MM.1S (cell line): ENCODE results near the gene TMEFF2.

Experiments used
- DNase-seq: peaks from one replicate; pipeline ENCODE4 v3.0.0-alpha.2; 2015
- H2AFZ ChIP-seq: fragments of 300-600 bp; sonication (generic); 2 replicates; pipeline ENCODE4 v1.6.0; 2016; ENCODE audit warnings: antibody characterized with exemption, low read length
- H3F3A ChIP-seq: fragments of 300-600 bp; sonication (generic); 2 replicates; pipeline ENCODE4 v1.6.1; 2016; ENCODE audit warnings: mild to moderate bottlenecking, antibody characterized with exemption, low read length, moderate library complexity, mixed read lengths; ENCODE audit not compliant: insufficient read depth
- H3K27ac ChIP-seq: fragments of 300-600 bp; sonication (generic); 2 replicates; pipeline ENCODE4 v1.5.1; 2016; ENCODE audit warnings: mild to moderate bottlenecking, low read length
- H3K27me3 ChIP-seq: fragments of 300-600 bp; sonication (generic); replicated peaks from 2 replicates; pipeline ENCODE4 v1.6.0; 2016; ENCODE audit warnings: low read length; ENCODE audit not compliant: insufficient read depth
- H3K36me3 ChIP-seq: fragments of 300-600 bp; sonication (generic); replicated peaks from 2 replicates; pipeline ENCODE4 v1.6.1; 2016; ENCODE audit warnings: mild to moderate bottlenecking, low read length, mixed read lengths; ENCODE audit not compliant: insufficient read depth
- H3K4me1 ChIP-seq: fragments of 300-600 bp; sonication (generic); 2 replicates; pipeline ENCODE4 v1.6.1; 2016; ENCODE audit warnings: low read length, mixed read lengths
- H3K4me2 ChIP-seq: fragments of 300-600 bp; sonication (generic); 2 replicates; pipeline ENCODE4 v1.6.0; 2016; ENCODE audit warnings: low read depth, low read length
- H3K4me3 ChIP-seq: fragments of 300-600 bp; sonication (generic); 2 replicates; pipeline ENCODE4 v1.5.1; 2016; ENCODE audit warnings: low read length, mixed read lengths
- H3K79me2 ChIP-seq: fragments of 300-600 bp; sonication (generic); 2 replicates; pipeline ENCODE4 v1.6.1; 2016; ENCODE audit warnings: mixed run types, low read length, mixed read lengths
- H3K9ac ChIP-seq: fragments of 300-600 bp; sonication (generic); 2 replicates; pipeline ENCODE4 v1.6.1; 2016; ENCODE audit warnings: low read length, mixed read lengths
- H3K9me2 ChIP-seq: fragments of 300-600 bp; sonication (generic); replicated peaks from 2 replicates; pipeline ENCODE4 v1.6.1; 2016; ENCODE audit warnings: mild to moderate bottlenecking, low read length, mixed read lengths; ENCODE audit not compliant: insufficient read depth
- H3K9me3 ChIP-seq: fragments of 300-600 bp; sonication (generic); replicated peaks from 2 replicates; pipeline ENCODE4 v1.6.1; 2016; ENCODE audit warnings: mild to moderate bottlenecking, low read length, mixed read lengths; ENCODE audit not compliant: insufficient read depth
- H4K20me1 ChIP-seq: fragments of 300-600 bp; sonication (generic); 2 replicates; pipeline ENCODE4 v1.6.1; 2016; ENCODE audit warnings: mild to moderate bottlenecking, low read length, moderate library complexity, mixed read lengths; ENCODE audit not compliant: insufficient read depth
- CTCF ChIP-seq: fragments of 300-600 bp; sonication (generic); IDR thresholded peaks from 2 replicates; pipeline ENCODE4 v1.5.1; 2016; ENCODE audit warnings: antibody characterized with exemption, low read length, mixed read lengths
- EZH2 ChIP-seq: fragments of 300-600 bp; sonication (generic); optimal IDR thresholded peaks from 2 replicates; pipeline ENCODE3; 2017; ENCODE audit warnings: low read depth, mild to moderate bottlenecking, antibody characterized with exemption, low read length, mixed read lengths
- EZH2phosphoT487 ChIP-seq: fragments of 300-600 bp; sonication (generic); IDR thresholded peaks from 2 replicates; pipeline ENCODE4 v1.6.1; 2018; ENCODE audit warnings: antibody characterized with exemption, low read length

TMEFF2 gene

GRCh38 chr2:191912764-191913163, 282.0 kb downstream of the TMEFF2 start:
- no peak for DNase-seq
- Histone ChIP-seq H2AFZ (no peak overlapping the region), H4K20me1 (no peaks in the 10 kb centered on the region), H3K79me2 (no peaks in the 10 kb centered on the region), H3K27ac (no peak overlapping the region), H3K27me3 (no peaks in the 10 kb centered on the region), H3F3A (no peaks in the 10 kb centered on the region), H3K4me3 (no peak overlapping the region), H3K9me3 (no peaks in the 10 kb centered on the region), H3K36me3 (no peaks in the 10 kb centered on the region), H3K4me2 (no peak overlapping the region), H3K9ac (no peak overlapping the region), H3K4me1 (no peaks in the 10 kb centered on the region), H3K9me2 (no peaks in the 10 kb centered on the region)
- TF ChIP-seq EZH2phosphoT487 (no peak), CTCF (no peak), EZH2 (no peak)

- no peaks in the 10 kb centered on the region for H3K36me3 ChIP-seq
- no peaks in the 10 kb centered on the region for H3K4me1 ChIP-seq
- no peaks in the 10 kb centered on the region for H4K20me1 ChIP-seq
- H3K9ac ChIP-seq, result no peak overlapping the region
- TF ChIP-seq CTCF, result no peak
- TF ChIP-seq EZH2, result no peak
- no peak for TF ChIP-seq EZH2phosphoT487
- H3K4me2 ChIP-seq, result no peak overlapping the region
- no peak overlapping the region for H2AFZ ChIP-seq
- H3K27ac ChIP-seq, result no peak overlapping the region
- H3K9me2 ChIP-seq, result no peaks in the 10 kb centered on the region
- H3K27me3 ChIP-seq, result no peaks in the 10 kb centered on the region
- no peaks in the 10 kb centered on the region for H3F3A ChIP-seq
- no peak overlapping the region for H3K4me3 ChIP-seq
- no peak for DNase-seq
- H3K79me2 ChIP-seq, result no peaks in the 10 kb centered on the region
- H3K9me3 ChIP-seq, result no peaks in the 10 kb centered on the region
These were observed 284.2 kb downstream of the TMEFF2 start for GRCh38 chr2:191910518-191910917.

GRCh38 chr2:191908874-191909273, 285.9 kb downstream of the TMEFF2 start:
- H3K36me3 ChIP-seq, result no peaks in the 10 kb centered on the region
- no peaks in the 10 kb centered on the region for H4K20me1 ChIP-seq
- H3K9me3 ChIP-seq, result no peaks in the 10 kb centered on the region
- no peaks in the 10 kb centered on the region for H3F3A ChIP-seq
- no peak overlapping the region for H2AFZ ChIP-seq
- H3K79me2 ChIP-seq, result no peaks in the 10 kb centered on the region
- no peaks in the 10 kb centered on the region for H3K9me2 ChIP-seq
- H3K4me3 ChIP-seq, result no peak overlapping the region
- H3K27me3 ChIP-seq, result no peaks in the 10 kb centered on the region
- H3K4me2 ChIP-seq, result no peak overlapping the region
- no peak overlapping the region for H3K27ac ChIP-seq
- H3K9ac ChIP-seq, result no peak overlapping the region
- no peak for DNase-seq
- TF ChIP-seq EZH2phosphoT487 (no peak), EZH2 (no peak), CTCF (no peak)
- H3K4me1 ChIP-seq, result no peaks in the 10 kb centered on the region
